GM19438 (cell line): ENCODE data around the gene TCIRG1.

ENCODE experiments used
- ATAC-seq: cut with Tn5 transposase; IDR thresholded peaks from one replicate; pipeline ENCODE4 v1.9.1; 2021; ENCODE audit warnings: low read depth; ENCODE audit not compliant: unreplicated experiment

Gene TCIRG1

GRCh38 chr11:68049509-68050370, 10.9 kb downstream of the TCIRG1 start:
- ATAC-seq, result no peak

GRCh38 chr11:68050371-68050841, 11.6 kb downstream of the TCIRG1 start:
- ATAC-seq, result no peak

- no peak for ATAC-seq
These were observed 12.6 kb downstream of the TCIRG1 start for GRCh38 chr11:68051191-68052136.

- ATAC-seq, result no peak
These were observed 13.5 kb downstream of the TCIRG1 start for GRCh38 chr11:68052137-68052873.

- no peak for ATAC-seq
These were observed 14.3 kb downstream of the TCIRG1 start for GRCh38 chr11:68053117-68053516.

- no peak for ATAC-seq
These were observed 15.4 kb downstream of the TCIRG1 start for GRCh38 chr11:68053981-68054812.

GRCh38 chr11:68056317-68057285, 17.8 kb downstream of the TCIRG1 start:
- no peak for ATAC-seq

- ATAC-seq, result no peak
These were observed 19.0 kb downstream of the TCIRG1 start for GRCh38 chr11:68057807-68058206.

- no peak for ATAC-seq
These were observed 22.7 kb downstream of the TCIRG1 start for GRCh38 chr11:68061508-68061907.

GRCh38 chr11:68064926-68065325, 26.1 kb downstream of the TCIRG1 start:
- no peak for ATAC-seq

- no peak for ATAC-seq
These were observed 27.0 kb downstream of the TCIRG1 start for GRCh38 chr11:68065841-68066240.

GRCh38 chr11:68066742-68067141, 27.9 kb downstream of the TCIRG1 start:
- no peak for ATAC-seq

- ATAC-seq, result no peak
These were observed 29.2 kb downstream of the TCIRG1 start for GRCh38 chr11:68067991-68068390.

- no peak for ATAC-seq
These were observed 32.6 kb downstream of the TCIRG1 start for GRCh38 chr11:68071281-68072048.

GRCh38 chr11:68074584-68075352, 35.9 kb downstream of the TCIRG1 start:
- ATAC-seq, result no peak

- no peak for ATAC-seq
These were observed 37.7 kb downstream of the TCIRG1 start for GRCh38 chr11:68076371-68077042.
